Endothelial cell of umbilical vein (primary cell): ENCODE data around the gene KCTD18.

Experiments used
- CTCF ChIP-seq, 2 donors: IDR thresholded peaks; 1 replicate in 1 of 2; 2 replicates in 1 of 2; pipeline ENCODE4 v1.5.1; 2011; ENCODE audit warnings: low read length in 2 of 2, mild to moderate bottlenecking in 2 of 2, moderate library complexity in 2 of 2, control low read depth in 1 of 2, inconsistent platforms in 1 of 2, low read depth in 1 of 2; ENCODE audit not compliant: insufficient read depth in 1 of 2; ENCODE audit errors: extremely low read depth in 1 of 2
- EZH2 ChIP-seq: IDR thresholded peaks from 2 replicates; pipeline ENCODE4 v1.6.1; 2012; ENCODE audit warnings: borderline replicate concordance, low read depth, mild to moderate bottlenecking, moderate library complexity, low read length, inconsistent platforms; ENCODE audit not compliant: severe bottlenecking
- JUN ChIP-seq: IDR thresholded peaks from 2 replicates; pipeline ENCODE4 v1.6.1; 2011; ENCODE audit warnings: borderline replicate concordance, low read depth; ENCODE audit not compliant: insufficient read length, insufficient read depth
- POLR2A ChIP-seq: IDR thresholded peaks from 2 replicates; pipeline ENCODE4 v1.6.1; 2012; ENCODE audit warnings: low read depth, mild to moderate bottlenecking, control low read depth, low read length
- POLR2AphosphoS5 ChIP-seq: IDR thresholded peaks from 2 replicates; pipeline ENCODE4 v1.6.1; 2012; ENCODE audit warnings: low read depth, mild to moderate bottlenecking, control low read depth, low read length, moderate library complexity; ENCODE audit not compliant: insufficient read depth

- no peak for TF ChIP-seq CTCF (IDR thresholded peaks at IDR 0.05; ENCODE audit: extremely low read depth in 1 of 2, insufficient read depth in 1 of 2, low read depth in 1 of 2, low read length in 2 of 2)
- no peak for TF ChIP-seq JUN
- no peak for TF ChIP-seq POLR2A
- no peak for TF ChIP-seq EZH2
- no peak for TF ChIP-seq POLR2AphosphoS5
Measured at GRCh38 chr2:200453142-200453852, 56.6 kb downstream of the KCTD18 start.
